Panc1 (cell line): ENCODE results near the gene C4orf17. TPM values are rescaled to one million over a fixed set of nuclear protein-coding genes. Genes with fewer than 3 reads are reported as not detected.

Source experiments
- ATAC-seq: fragments of 200-7000 bp; cut with Tn5 transposase; 2 replicates; pipeline ENCODE4 v1.9.1; 2020; ENCODE audit warnings: mild to moderate bottlenecking, moderate library complexity
- BruUV-seq: library from RNA; stranded (reverse); fragments of 400-500 nt; replicated peaks from 2 replicates; lab custom pipeline; 2021; lab: Mats Ljungman, UMichigan
- CTCF ChIA-PET: fragments of 300-600 bp; sonication (Branson Sonifier 250); formaldehyde crosslinking; loops from one replicate; lab custom pipeline; 2022; ENCODE audit warnings: antibody characterized with exemption; lab: Charles Lee
- POLR2A ChIA-PET: fragments of 300-600 bp; sonication (Branson Sonifier 250); formaldehyde crosslinking; loops from one replicate; lab custom pipeline; 2022; ENCODE audit warnings: antibody characterized with exemption; lab: Charles Lee
- DNase-seq: peaks from one replicate; pipeline ENCODE4 v3.0.0-alpha.2; 2010; ENCODE audit warnings: low read depth, low spot score
- H3K27ac ChIP-seq: 2 replicates; pipeline ENCODE4 v1.5.1; 2011; ENCODE audit warnings: mild to moderate bottlenecking, low read length, inconsistent platforms
- H3K27me3 ChIP-seq: fragments of 200-500 bp; sonication (Bioruptor generic); 2 replicates; pipeline ENCODE4 v1.6.0; 2014; ENCODE audit warnings: low read length, inconsistent platforms; ENCODE audit not compliant: control insufficient read depth, insufficient read depth
- H3K36me3 ChIP-seq: fragments of 200-500 bp; sonication (Bioruptor generic); 2 replicates; pipeline ENCODE4 v1.5.1; 2014; ENCODE audit warnings: inconsistent platforms, mild to moderate bottlenecking, low read length, moderate library complexity; ENCODE audit not compliant: control insufficient read depth, insufficient read depth
- H3K4me1 ChIP-seq: 2 replicates; pipeline ENCODE4 v1.5.1; 2011; ENCODE audit warnings: inconsistent platforms, mild to moderate bottlenecking, low read length, moderate library complexity; ENCODE audit not compliant: control insufficient read depth, insufficient read depth
- H3K4me3 ChIP-seq, 2 experiments: 2 replicates each; pipeline ENCODE4 v1.5.1; 2011 to 2012; ENCODE audit warnings: low read depth in 2 of 2, low read length in 2 of 2, mild to moderate bottlenecking in 2 of 2, inconsistent platforms in 1 of 2, moderate library complexity in 1 of 2
- H3K9me3 ChIP-seq: fragments of 200-500 bp; sonication (Bioruptor generic); 2 replicates; pipeline ENCODE4 v1.5.1; 2014; ENCODE audit warnings: low read depth, mild to moderate bottlenecking, inconsistent platforms, low read length, moderate library complexity; ENCODE audit not compliant: control insufficient read depth, insufficient read depth
- CTCF ChIP-seq: fragments of 450-650 bp; IDR thresholded peaks from 2 replicates; pipeline ENCODE4 v1.5.1; 2017; ENCODE audit warnings: mild to moderate bottlenecking
- POLR2AphosphoS5 ChIP-seq: IDR thresholded peaks from 2 replicates; pipeline ENCODE4 v1.6.1; 2012; ENCODE audit warnings: mild to moderate bottlenecking, low read depth, low read length, moderate library complexity
- REST ChIP-seq, 2 experiments: IDR thresholded peaks; 2 replicates each; pipeline ENCODE4 v1.6.1; 2011 to 2012; ENCODE audit warnings: low read depth in 2 of 2, control low read depth in 1 of 2, low read length in 1 of 2, mild to moderate bottlenecking in 1 of 2, moderate library complexity in 1 of 2; ENCODE audit not compliant: insufficient read depth in 1 of 2
- SIN3A ChIP-seq: IDR thresholded peaks from 2 replicates; pipeline ENCODE4 v1.6.1; 2012; ENCODE audit warnings: low read depth, mild to moderate bottlenecking, low read length, moderate library complexity, borderline replicate concordance; ENCODE audit not compliant: insufficient read depth
- TCF7L2 ChIP-seq: IDR thresholded peaks from 2 replicates; pipeline ENCODE4 v1.6.1; 2011; ENCODE audit warnings: mild to moderate bottlenecking, low read depth, low read length, inconsistent platforms
- in situ Hi-C: cut with HindIII; loops from 2 replicates; pipeline ENCODE4 v1.10.0; 2016; ENCODE audit warnings: low sequenced_read_pairs, low pct_unique_long_range_greater_than_20kb
- intact Hi-C: fragments of 100-400 bp; cut with micrococcal nuclease; formaldehyde crosslinking; loops from one replicate; pipeline ENCODE4 v1.10.0; 2022; ENCODE audit not compliant: unreplicated experiment
- total RNA-seq: library from RNA; stranded (reverse); gene quantifications from one replicate; pipeline ENCODE4 v1.2.1, GENCODE V29; 2021; ENCODE audit not compliant: unreplicated experiment

The C4orf17 gene
- total RNA-seq, 1 experiment from 2014 or later: not detected

GRCh38 chr4:99552872-99553271 lies 42.1 kb downstream of the C4orf17 start:
- Histone ChIP-seq H3K4me1 (no peaks in the 10 kb centered on the region), H3K27me3 (no peaks in the 10 kb centered on the region), H3K36me3 (no peaks in the 10 kb centered on the region), H3K27ac (no peak overlapping the region), H3K4me3 (no peak overlapping the region), H3K9me3 (no peaks in the 10 kb centered on the region)
- TF ChIP-seq TCF7L2: no peak
- no peak for TF ChIP-seq REST (IDR thresholded peaks at IDR 0.05; ENCODE audit: insufficient read depth in 1 of 2, low read depth in 2 of 2, low read length in 1 of 2)
- no peak for TF ChIP-seq CTCF
- TF ChIP-seq SIN3A: no peak
- TF ChIP-seq POLR2AphosphoS5: no peak
- in situ Hi-C loops (no loop called here), intact Hi-C loops (no loop called here)
- CTCF ChIA-PET: interaction anchor here (0.6 kb wide), 1 partner anchor 22 kb away, joined by 4 read pairs; no protein-coding TSS in a partner anchor
- no peak for ATAC-seq
- no peak for DNase-seq
- BruUV-seq: no TSS peak
- POLR2A ChIA-PET: no interaction called here

- ChIA-PET CTCF (no interaction called here), POLR2A (interaction anchor here (0.6 kb wide), 1 partner anchor 632 kb away, joined by 6 read pairs; no protein-coding TSS in a partner anchor)
- TF ChIP-seq POLR2AphosphoS5: no peak
- no peak for TF ChIP-seq REST (IDR thresholded peaks at IDR 0.05; ENCODE audit: insufficient read depth in 1 of 2, low read depth in 2 of 2, low read length in 1 of 2)
- no peak for TF ChIP-seq CTCF
- TF ChIP-seq SIN3A: no peak
- no peak for TF ChIP-seq TCF7L2
- peak; percentile 81 for DNase-seq
- H3K4me1 ChIP-seq: no peaks in the 10 kb centered on the region
- intact Hi-C loops (loop anchor here (5.0 kb wide), 2 partner anchors 324 to 384 kb away; partner anchors contain the start of gene DNAJB14), in situ Hi-C loops (no loop called here)
- H3K27me3 ChIP-seq: no peaks in the 10 kb centered on the region
- no peaks in the 10 kb centered on the region for H3K9me3 ChIP-seq
- peak within 1 kb of the TSS; percentile 71 to 88 for H3K4me3 ChIP-seq
- no peaks in the 10 kb centered on the region for H3K36me3 ChIP-seq
- peak within 1 kb of the TSS; percentile 88 for H3K27ac ChIP-seq
- peak; percentile 99 for ATAC-seq
- BruUV-seq: no TSS peak
These were observed 52.7 kb downstream of the C4orf17 start, which contains the start of gene TRMT10A for GRCh38 chr4:99563310-99564186. TRMT10A (minus strand) TSS chr4:99564039; CDS start chr4:99559338, 4,701 bp downstream.
